ENCODE data around the gene TUT1.

DNA sequence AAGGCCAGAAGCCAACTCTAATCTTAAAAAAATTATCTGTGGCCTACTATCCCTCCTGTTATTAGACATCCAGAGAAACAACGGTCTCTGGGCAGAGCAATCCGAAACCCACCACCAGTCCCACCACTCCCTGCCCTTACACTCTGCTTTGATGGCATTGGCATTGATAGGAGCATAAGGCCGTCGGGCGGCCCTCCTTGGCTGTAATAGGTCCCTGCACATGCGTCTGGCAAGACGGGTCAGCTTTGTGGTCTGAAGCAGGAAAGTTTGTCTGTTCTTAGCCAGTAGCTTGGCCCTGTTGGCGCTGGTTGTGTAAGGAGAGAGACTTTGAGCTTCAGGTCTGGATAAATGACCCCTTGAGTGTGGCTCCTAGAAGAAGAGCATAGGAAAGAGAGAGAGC is 3.8 kb upstream of the TUT1 start:
- TF ChIP-seq, protein P1, sequence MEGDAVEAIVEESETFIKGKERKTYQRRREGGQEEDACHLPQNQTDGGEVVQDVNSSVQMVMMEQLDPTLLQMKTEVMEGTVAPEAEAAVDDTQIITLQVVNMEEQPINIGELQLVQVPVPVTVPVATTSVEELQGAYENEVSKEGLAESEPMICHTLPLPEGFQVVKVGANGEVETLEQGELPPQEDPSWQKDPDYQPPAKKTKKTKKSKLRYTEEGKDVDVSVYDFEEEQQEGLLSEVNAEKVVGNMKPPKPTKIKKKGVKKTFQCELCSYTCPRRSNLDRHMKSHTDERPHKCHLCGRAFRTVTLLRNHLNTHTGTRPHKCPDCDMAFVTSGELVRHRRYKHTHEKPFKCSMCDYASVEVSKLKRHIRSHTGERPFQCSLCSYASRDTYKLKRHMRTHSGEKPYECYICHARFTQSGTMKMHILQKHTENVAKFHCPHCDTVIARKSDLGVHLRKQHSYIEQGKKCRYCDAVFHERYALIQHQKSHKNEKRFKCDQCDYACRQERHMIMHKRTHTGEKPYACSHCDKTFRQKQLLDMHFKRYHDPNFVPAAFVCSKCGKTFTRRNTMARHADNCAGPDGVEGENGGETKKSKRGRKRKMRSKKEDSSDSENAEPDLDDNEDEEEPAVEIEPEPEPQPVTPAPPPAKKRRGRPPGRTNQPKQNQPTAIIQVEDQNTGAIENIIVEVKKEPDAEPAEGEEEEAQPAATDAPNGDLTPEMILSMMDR (IDR thresholded peaks at IDR 0.05): no peak
- TF ChIP-seq POLR2A (IDR thresholded peaks at IDR 0.05) (no peak), EP300 (IDR thresholded peaks at IDR 0.05) (no peak)
